WTC11 (cell line): Measurements from ENCODE around the gene ALLC. TPM values are rescaled to one million over a fixed set of nuclear protein-coding genes. Genes with fewer than 3 reads are reported as not detected.

Source experiments
- ATAC-seq: fragments of 200-7000 bp; cut with Tn5 transposase; 2 replicates; pipeline ENCODE4 v1.10.0; 2021; ENCODE audit warnings: mild to moderate bottlenecking, moderate library complexity
- CTCF ChIA-PET: fragments of 300-600 bp; sonication (Branson Sonifier 250); formaldehyde crosslinking; loops from one replicate; lab custom pipeline; 2021; ENCODE audit warnings: antibody characterized with exemption; lab: Charles Lee
- POLR2A ChIA-PET: fragments of 350-600 bp; sonication (Branson Sonifier 250); formaldehyde crosslinking; loops from one replicate; lab custom pipeline; 2021; ENCODE audit warnings: antibody characterized with exemption; lab: Charles Lee
- DNase-seq: peaks from one replicate; pipeline ENCODE4 v3.0.0; 2021; ENCODE audit warnings: low spot score
- H3K27ac Mint-ChIP-seq: 2 replicates; pipeline ENCODE4 v1.8.0; 2021; ENCODE audit warnings: mixed read lengths
- H3K27me3 Mint-ChIP-seq: 2 replicates; pipeline ENCODE4 v1.8.0; 2021; ENCODE audit warnings: low read depth, mild to moderate bottlenecking, moderate library complexity, mixed read lengths
- H3K36me3 Mint-ChIP-seq: 2 replicates; pipeline ENCODE4 v1.8.0; 2021; ENCODE audit warnings: mixed read lengths
- H3K4me1 Mint-ChIP-seq: 2 replicates; pipeline ENCODE4 v1.8.0; 2022; ENCODE audit warnings: mixed read lengths
- H3K4me3 Mint-ChIP-seq: 2 replicates; pipeline ENCODE4 v1.8.0; 2021; ENCODE audit warnings: mild to moderate bottlenecking, moderate library complexity, mixed read lengths
- H3K9me3 Mint-ChIP-seq: 2 replicates; pipeline ENCODE4 v1.8.0; 2021; ENCODE audit warnings: mixed read lengths
- AFF4 ChIP-seq: sonication (generic); formaldehyde crosslinking; IDR thresholded peaks from 2 replicates; pipeline ENCODE4 v1.8.1; 2023; ENCODE audit warnings: mild to moderate bottlenecking, missing genetic modification reagents, borderline replicate concordance
- AR ChIP-seq: fragments of 250-450 bp; sonication (Bioruptor Pico); IDR thresholded peaks from 2 replicates; pipeline ENCODE4 v1.9.0; 2021; ENCODE audit warnings: mild to moderate bottlenecking
- CBFB ChIP-seq: sonication (generic); formaldehyde crosslinking; IDR thresholded peaks from 2 replicates; pipeline ENCODE4 v1.8.1; 2022; ENCODE audit warnings: mild to moderate bottlenecking, low read depth, missing genetic modification reagents
- CDX4 ChIP-seq: fragments of 250-450 bp; sonication (Bioruptor Pico); IDR thresholded peaks from 2 replicates; pipeline ENCODE4 v1.9.0; 2021; ENCODE audit warnings: moderate library complexity, mild to moderate bottlenecking, inconsistent platforms, borderline replicate concordance
- CREB1 ChIP-seq: sonication (generic); formaldehyde crosslinking; IDR thresholded peaks from 2 replicates; pipeline ENCODE4 v1.8.0; 2023; ENCODE audit warnings: mild to moderate bottlenecking, missing genetic modification reagents
- CREM ChIP-seq: sonication (generic); formaldehyde crosslinking; IDR thresholded peaks from 2 replicates; pipeline ENCODE4 v1.8.1; 2022; ENCODE audit warnings: mild to moderate bottlenecking, missing genetic modification reagents, moderate library complexity
- E2F5 ChIP-seq: sonication (generic); formaldehyde crosslinking; IDR thresholded peaks from 2 replicates; pipeline ENCODE4 v1.8.1; 2022; ENCODE audit warnings: mild to moderate bottlenecking, moderate library complexity, missing genetic modification reagents
- ELF4 ChIP-seq: sonication (generic); formaldehyde crosslinking; IDR thresholded peaks from 2 replicates; pipeline ENCODE4 v1.8.1; 2022; ENCODE audit warnings: low read depth, mild to moderate bottlenecking, moderate library complexity, missing genetic modification reagents
- HMGXB4 ChIP-seq: sonication (generic); formaldehyde crosslinking; IDR thresholded peaks from 2 replicates; pipeline ENCODE4 v1.8.1; 2023; ENCODE audit warnings: mild to moderate bottlenecking, moderate library complexity, missing genetic modification reagents
- JAZF1 ChIP-seq: fragments of 250-450 bp; sonication (Bioruptor Pico); IDR thresholded peaks from 2 replicates; pipeline ENCODE4 v1.9.0; 2021; ENCODE audit warnings: moderate library complexity, mild to moderate bottlenecking, inconsistent platforms
- NFATC4 ChIP-seq: fragments of 250-450 bp; sonication (Bioruptor Pico); IDR thresholded peaks from 2 replicates; pipeline ENCODE4 v1.9.0; 2021; ENCODE audit warnings: mild to moderate bottlenecking
- NR1H2 ChIP-seq: sonication (generic); formaldehyde crosslinking; IDR thresholded peaks from 2 replicates; pipeline ENCODE4 v1.9.0; 2021; ENCODE audit warnings: mild to moderate bottlenecking, moderate library complexity, missing genetic modification reagents
- NR3C1 ChIP-seq: sonication (generic); formaldehyde crosslinking; conservative IDR thresholded peaks from 2 replicates; pipeline ENCODE4 v1.8.1; 2023; ENCODE audit warnings: low read depth, mild to moderate bottlenecking, missing genetic modification reagents
- SMAD4 ChIP-seq: sonication (generic); formaldehyde crosslinking; IDR thresholded peaks from 2 replicates; pipeline ENCODE4 v1.8.0; 2022; ENCODE audit warnings: mild to moderate bottlenecking, missing genetic modification reagents
- TEAD1 ChIP-seq: sonication (generic); formaldehyde crosslinking; IDR thresholded peaks from 2 replicates; pipeline ENCODE4 v1.8.0; 2022; ENCODE audit warnings: mild to moderate bottlenecking, missing genetic modification reagents
- USF1 ChIP-seq: sonication (generic); formaldehyde crosslinking; IDR thresholded peaks from 2 replicates; pipeline ENCODE4 v1.8.0; 2022; ENCODE audit warnings: mild to moderate bottlenecking, missing genetic modification reagents
- ZBTB43 ChIP-seq: sonication (generic); formaldehyde crosslinking; IDR thresholded peaks from 2 replicates; pipeline ENCODE4 v1.8.1; 2023; ENCODE audit warnings: mild to moderate bottlenecking, missing genetic modification reagents
- ZMAT4 ChIP-seq: fragments of 250-450 bp; sonication (Bioruptor Pico); IDR thresholded peaks from 2 replicates; pipeline ENCODE4 v1.9.0; 2021; ENCODE audit warnings: mild to moderate bottlenecking
- ZNF219 ChIP-seq: sonication (generic); formaldehyde crosslinking; IDR thresholded peaks from 2 replicates; pipeline ENCODE4 v1.8.0; 2023; ENCODE audit warnings: missing genetic modification reagents, mild to moderate bottlenecking, borderline replicate concordance
- ZNF317 ChIP-seq: sonication (generic); formaldehyde crosslinking; IDR thresholded peaks from 2 replicates; pipeline ENCODE4 v1.8.1; 2023; ENCODE audit warnings: low read depth, mild to moderate bottlenecking, moderate library complexity, missing genetic modification reagents, borderline replicate concordance
- ZNF423 ChIP-seq: fragments of 250-450 bp; sonication (Bioruptor Pico); IDR thresholded peaks from 2 replicates; pipeline ENCODE4 v2.1.2; 2022; ENCODE audit warnings: mild to moderate bottlenecking, moderate library complexity
- total RNA-seq: library from RNA; stranded (reverse); gene quantifications from 3 replicates; pipeline ENCODE4 v1.2.3, GENCODE V29; 2021

ALLC gene
- total RNA-seq, 1 experiment from 2014 or later = not detected

- Mint-ChIP-seq H3K36me3 (peaks cover 32% of the 10 kb centered on the region), H3K9me3 (peaks cover 54% of the 10 kb centered on the region), H3K27me3 (peaks cover 15% of the 10 kb centered on the region), H3K27ac (no peak overlapping the region), H3K4me1 (no peaks in the 10 kb centered on the region), H3K4me3 (no peak overlapping the region)
- ATAC-seq (no peak), DNase-seq (no peak)
- ChIA-PET CTCF (no interaction called here), POLR2A (no interaction called here)
- no peak for TF ChIP-seq JAZF1 (CRISPR knock-in tag)
- no peak for TF ChIP-seq AR (CRISPR knock-in tag)
- no peak for TF ChIP-seq USF1
- no peak for TF ChIP-seq SMAD4
- TF ChIP-seq CDX4 (CRISPR knock-in tag) = no peak
- no peak for TF ChIP-seq CREB1 (CRISPR knock-in tag)
- TF ChIP-seq HMGXB4 (CRISPR knock-in tag) = no peak
- no peak for TF ChIP-seq ZMAT4
- no peak for TF ChIP-seq E2F5 (CRISPR knock-in tag)
- TF ChIP-seq NFATC4 = no peak
- TF ChIP-seq NR3C1 = no peak
- TF ChIP-seq, all 79 proteins: peak for 0
These were observed 12.4 kb downstream of the ALLC start for GRCh38 chr2:3670376-3670775.

- ATAC-seq (no peak), DNase-seq (no peak)
- H3K27me3 Mint-ChIP-seq = peaks cover 15% of the 10 kb centered on the region
- H3K9me3 Mint-ChIP-seq = peaks cover 54% of the 10 kb centered on the region
- H3K36me3 Mint-ChIP-seq = peaks cover 30% of the 10 kb centered on the region
- H3K4me3 Mint-ChIP-seq = no peak overlapping the region
- no peak overlapping the region for H3K27ac Mint-ChIP-seq
- no peaks in the 10 kb centered on the region for H3K4me1 Mint-ChIP-seq
- CTCF ChIA-PET = no interaction called here
- POLR2A ChIA-PET = no interaction called here
- no peak for TF ChIP-seq NR1H2 (CRISPR knock-in tag)
- no peak for TF ChIP-seq ELF4
- no peak for TF ChIP-seq CREM
- TF ChIP-seq TEAD1 (CRISPR knock-in tag) = no peak
- TF ChIP-seq CBFB = no peak
- TF ChIP-seq ZNF317 (CRISPR knock-in tag) = no peak
- no peak for TF ChIP-seq ZBTB43 (CRISPR knock-in tag)
- no peak for TF ChIP-seq ZNF423 (CRISPR knock-in tag)
- no peak for TF ChIP-seq AFF4 (CRISPR knock-in tag)
- TF ChIP-seq ZNF219 (CRISPR knock-in tag) = no peak
- no peak for TF ChIP-seq AR (CRISPR knock-in tag)
These were observed 12.9 kb downstream of the ALLC start for GRCh38 chr2:3670941-3671340.
